WTC11 (cell line): ENCODE measurements around the gene SUPT4H1.

Experiments
- CTCF ChIP-seq: fragments of 200-600 bp; IDR thresholded peaks from 2 replicates; pipeline ENCODE4 v1.8.0; 2022; ENCODE audit warnings: antibody characterized with exemption
- MAX ChIP-seq: sonication (generic); formaldehyde crosslinking; IDR thresholded peaks from 2 replicates; pipeline ENCODE4 v1.8.0; 2022; ENCODE audit warnings: mild to moderate bottlenecking, missing genetic modification reagents

- TF ChIP-seq CTCF (no peak), MAX (CRISPR knock-in tag) (no peak; the same call in none of the 2 replicates)
Observed at GRCh38 chr17:58351831-58352595, at the start of gene SUPT4H1.
